Measurements from ENCODE around the gene GPX2. TPM values are rescaled to one million over a fixed set of nuclear protein-coding genes. Genes with fewer than 3 reads are reported as not detected.
A peak's percentile ranks its signal among the peaks of the same experiment; 100 is the strongest.

Gene GPX2
- total RNA-seq, 4 donors from 2014 or later = 0.49 to 1.4 (median 0.61) TPM; not detected in 1

DNA sequence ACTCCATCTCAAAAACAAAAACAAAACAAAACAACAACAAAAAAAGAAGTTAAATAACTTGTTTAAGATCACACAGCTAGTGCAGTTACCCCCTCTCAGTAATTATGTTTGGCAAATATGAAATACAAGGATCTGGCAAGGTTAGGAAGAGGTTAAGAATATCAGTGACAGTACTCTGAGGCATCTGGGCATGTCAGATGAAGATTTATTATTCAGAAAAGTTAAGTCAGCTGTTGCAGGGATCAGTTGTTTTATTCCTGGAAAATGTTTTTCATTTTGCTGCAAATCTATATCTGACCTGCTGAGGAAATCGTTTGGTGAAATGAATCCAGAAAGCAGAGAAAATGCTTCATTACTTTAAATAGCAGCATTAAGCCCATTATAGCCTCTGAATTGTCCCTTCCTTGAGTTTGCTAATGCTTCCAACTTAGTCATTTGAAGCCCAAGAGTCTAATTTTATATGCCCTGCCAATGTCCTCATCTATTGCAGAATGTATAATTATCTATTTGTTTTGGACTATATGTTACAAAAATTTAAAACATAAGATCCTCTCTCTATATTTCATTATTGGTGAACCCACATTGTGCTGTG is 8.1 kb downstream of the GPX2 start:
- intact Hi-C loops (cut with DNase I; ENCODE audit: low total_unique reads) = no loop called here
- H3K9me3 ChIP-seq = no peaks in the 10 kb centered on the region
- H3K36me3 ChIP-seq = peaks cover 0 to 24% of the 10 kb centered on the region in 2 donors
- in situ Hi-C loops (cut with MboI; ENCODE audit: low sequenced_read_pairs in 4 of 4) = no loop called here
- H3K27me3 ChIP-seq = no peaks in the 10 kb centered on the region
- no peak for TF ChIP-seq POLR2A (IDR thresholded peaks at IDR 0.05)
- H3K27ac ChIP-seq = peak overlapping the region; percentile 64 to 83 (median 72)
- DNase-seq = no peak
- ATAC-seq = peak; percentile 84 to 92
- no peak overlapping the region for H3K4me3 ChIP-seq
- peaks cover 51 to 68% of the 10 kb centered on the region in 2 donors for H3K4me1 ChIP-seq

DNA sequence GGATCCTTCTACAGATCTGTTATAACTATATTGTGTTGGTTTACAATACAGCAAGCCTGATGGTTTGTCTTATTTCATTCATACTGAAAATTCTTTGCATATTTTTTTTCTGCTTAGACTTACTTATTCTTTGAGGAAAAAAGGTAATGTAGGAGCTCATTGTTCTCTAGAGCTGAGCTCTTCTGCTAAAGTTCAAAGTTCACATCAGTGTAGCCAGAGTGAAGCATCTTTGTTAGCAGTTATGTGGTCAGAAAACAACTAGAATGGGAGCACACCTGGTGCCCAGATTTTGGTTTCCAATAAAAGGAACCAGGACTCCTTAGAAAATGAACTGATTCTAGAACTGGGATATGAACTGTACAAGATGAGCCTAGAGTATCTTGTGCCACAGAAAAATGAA is 10.3 kb downstream of the GPX2 start:
- intact Hi-C loops (cut with DNase I; ENCODE audit: low total_unique reads) = no loop called here
- ATAC-seq (no peak), DNase-seq (no peak)
- Histone ChIP-seq H3K36me3 (peaks cover 0 to 43% of the 10 kb centered on the region in 2 donors), H3K9me3 (no peaks in the 10 kb centered on the region), H3K27ac (peak overlapping the region in 3 of 4 donors; percentile 2 to 83 (median 4)), H3K27me3 (no peaks in the 10 kb centered on the region), H3K4me1 (peaks cover 50 to 68% of the 10 kb centered on the region in 2 donors), H3K4me3 (no peak overlapping the region)
- no peak for TF ChIP-seq POLR2A (IDR thresholded peaks at IDR 0.05)
- TF ChIP-seq, protein P1, sequence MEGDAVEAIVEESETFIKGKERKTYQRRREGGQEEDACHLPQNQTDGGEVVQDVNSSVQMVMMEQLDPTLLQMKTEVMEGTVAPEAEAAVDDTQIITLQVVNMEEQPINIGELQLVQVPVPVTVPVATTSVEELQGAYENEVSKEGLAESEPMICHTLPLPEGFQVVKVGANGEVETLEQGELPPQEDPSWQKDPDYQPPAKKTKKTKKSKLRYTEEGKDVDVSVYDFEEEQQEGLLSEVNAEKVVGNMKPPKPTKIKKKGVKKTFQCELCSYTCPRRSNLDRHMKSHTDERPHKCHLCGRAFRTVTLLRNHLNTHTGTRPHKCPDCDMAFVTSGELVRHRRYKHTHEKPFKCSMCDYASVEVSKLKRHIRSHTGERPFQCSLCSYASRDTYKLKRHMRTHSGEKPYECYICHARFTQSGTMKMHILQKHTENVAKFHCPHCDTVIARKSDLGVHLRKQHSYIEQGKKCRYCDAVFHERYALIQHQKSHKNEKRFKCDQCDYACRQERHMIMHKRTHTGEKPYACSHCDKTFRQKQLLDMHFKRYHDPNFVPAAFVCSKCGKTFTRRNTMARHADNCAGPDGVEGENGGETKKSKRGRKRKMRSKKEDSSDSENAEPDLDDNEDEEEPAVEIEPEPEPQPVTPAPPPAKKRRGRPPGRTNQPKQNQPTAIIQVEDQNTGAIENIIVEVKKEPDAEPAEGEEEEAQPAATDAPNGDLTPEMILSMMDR (IDR thresholded peaks at IDR 0.05 in 4 of 5, conservative IDR thresholded peaks at IDR 0.05 in 1 of 5) = no peak
- in situ Hi-C loops (cut with MboI; ENCODE audit: low sequenced_read_pairs in 4 of 4) = no loop called here

DNA sequence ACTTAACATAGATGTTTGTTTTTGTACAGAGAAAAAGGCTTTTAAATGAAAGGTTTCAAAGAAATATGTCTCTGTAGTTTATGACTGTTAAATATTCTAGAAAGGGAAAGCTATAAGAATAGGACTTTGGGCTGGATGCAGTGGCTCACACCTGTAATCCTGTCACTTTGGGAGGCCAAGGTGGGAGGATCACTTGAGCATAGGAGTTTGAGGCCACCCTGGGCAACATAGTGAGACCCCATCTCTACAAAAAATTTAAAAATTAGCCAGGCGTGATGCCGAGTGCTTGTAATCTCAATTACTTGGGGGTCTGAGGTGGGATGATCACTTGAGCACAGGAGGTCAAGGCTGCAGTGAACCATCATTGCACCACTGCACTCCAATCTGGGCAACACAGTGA is 11.4 kb downstream of the GPX2 start:
- ATAC-seq (no peak), DNase-seq (no peak)
- Histone ChIP-seq H3K4me1 (peaks cover 43 to 65% of the 10 kb centered on the region in 2 donors), H3K9me3 (no peaks in the 10 kb centered on the region), H3K36me3 (peaks cover 0 to 51% of the 10 kb centered on the region in 2 donors), H3K4me3 (no peak overlapping the region), H3K27me3 (no peaks in the 10 kb centered on the region), H3K27ac (peak overlapping the region; percentile 19 to 65 (median 58))
- intact Hi-C loops (cut with DNase I; ENCODE audit: low total_unique reads) = no loop called here
- TF ChIP-seq, protein P1 (IDR thresholded peaks at IDR 0.05 in 4 of 5, conservative IDR thresholded peaks at IDR 0.05 in 1 of 5) = no peak
- no peak for TF ChIP-seq POLR2A (IDR thresholded peaks at IDR 0.05)
- in situ Hi-C loops (cut with MboI; ENCODE audit: low sequenced_read_pairs in 4 of 4) = no loop called here

DNA sequence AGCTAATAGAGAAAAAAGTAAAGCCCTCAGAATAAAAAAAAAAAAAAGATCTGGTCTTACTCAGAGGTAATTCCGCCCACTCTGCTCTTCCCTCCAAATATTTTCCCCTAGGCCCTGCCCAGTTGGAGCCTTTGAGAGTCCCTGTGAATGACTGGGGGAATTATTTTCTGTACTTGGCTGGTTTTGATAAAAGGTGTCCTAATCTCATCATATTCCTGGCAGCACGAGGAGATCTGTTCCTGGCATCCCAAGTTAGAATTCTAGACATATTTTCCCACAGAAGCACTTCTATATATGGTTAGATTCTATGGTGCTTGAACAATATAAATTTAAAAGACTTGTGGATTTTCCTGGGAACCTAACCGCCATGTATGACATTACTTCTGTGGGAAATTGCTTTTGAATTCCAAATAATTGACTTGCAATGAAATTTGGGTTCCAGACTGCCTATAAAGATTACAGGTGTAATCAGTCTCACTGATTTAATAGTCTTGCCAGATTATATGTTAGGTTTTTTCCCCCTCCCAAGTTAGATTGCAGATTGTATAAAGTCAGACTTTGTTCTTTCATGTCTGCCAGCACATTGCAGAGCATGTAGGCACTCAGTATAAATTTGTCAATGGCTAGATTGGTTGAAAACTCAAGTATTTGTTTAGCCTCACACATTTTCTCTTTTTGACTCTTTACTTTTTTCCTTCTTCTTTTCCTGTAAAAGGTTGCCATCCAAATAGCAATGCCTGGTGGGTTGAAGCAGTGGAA is 12.3 kb downstream of the GPX2 start:
- Histone ChIP-seq H3K27ac (peak overlapping the region; percentile 37 to 65 (median 58)), H3K4me3 (no peak overlapping the region), H3K9me3 (no peaks in the 10 kb centered on the region), H3K36me3 (peaks cover 0 to 52% of the 10 kb centered on the region in 2 donors), H3K27me3 (no peaks in the 10 kb centered on the region), H3K4me1 (peaks cover 34 to 56% of the 10 kb centered on the region in 2 donors)
- TF ChIP-seq, protein P1 (IDR thresholded peaks at IDR 0.05 in 4 of 5, conservative IDR thresholded peaks at IDR 0.05 in 1 of 5) = no peak
- TF ChIP-seq POLR2A (IDR thresholded peaks at IDR 0.05) = no peak
- no peak for ATAC-seq
- in situ Hi-C loops (cut with MboI; ENCODE audit: low sequenced_read_pairs in 4 of 4) (no loop called here), intact Hi-C loops (cut with DNase I; ENCODE audit: low total_unique reads) (no loop called here)
- DNase-seq = no peak

DNA sequence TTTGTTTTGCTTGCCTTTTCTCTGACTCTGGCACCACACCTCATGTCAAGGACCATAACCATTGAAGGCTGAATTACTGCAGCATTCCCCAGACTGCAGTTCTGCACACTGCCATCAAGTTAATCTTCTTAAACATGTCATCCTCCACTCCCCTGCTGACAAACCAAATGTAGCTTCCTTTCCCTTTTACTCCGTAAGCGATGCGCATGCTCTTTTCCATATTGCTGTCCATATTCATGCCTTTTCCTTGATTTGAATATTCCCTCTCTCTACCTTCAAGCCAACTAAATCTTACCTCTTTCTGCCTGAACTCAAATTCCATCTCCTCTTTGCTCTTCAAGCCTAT is 13.6 kb downstream of the GPX2 start:
- in situ Hi-C loops (cut with MboI; ENCODE audit: low sequenced_read_pairs in 4 of 4) (no loop called here), intact Hi-C loops (cut with DNase I; ENCODE audit: low total_unique reads) (no loop called here)
- no peaks in the 10 kb centered on the region for H3K27me3 ChIP-seq
- ATAC-seq (no peak), DNase-seq (no peak)
- peaks cover 0 to 65% of the 10 kb centered on the region in 2 donors for H3K36me3 ChIP-seq
- H3K4me1 ChIP-seq = peaks cover 22 to 44% of the 10 kb centered on the region in 2 donors
- TF ChIP-seq POLR2A (IDR thresholded peaks at IDR 0.05) = no peak
- TF ChIP-seq, protein P1 (IDR thresholded peaks at IDR 0.05 in 4 of 5, conservative IDR thresholded peaks at IDR 0.05 in 1 of 5) = no peak
- H3K9me3 ChIP-seq = no peaks in the 10 kb centered on the region
- H3K4me3 ChIP-seq = no peak overlapping the region
- H3K27ac ChIP-seq = peak overlapping the region in 1 of 4 donors; percentile 65

Data from gastrocnemius medialis (tissue), 4 donors.